Epithelial cell of esophagus (primary cell): Measurements from ENCODE around the gene PDE4B.
"Not testable (repeated sequence)": the region's sequence is repeated elsewhere in the genome, so short reads cannot be mapped to it uniquely, and the experiment has no call there.

Experiments used
- DNase-seq: peaks from one replicate; pipeline ENCODE4 v3.0.0; 2010; ENCODE audit warnings: low read depth
- H3K4me3 ChIP-seq: 2 replicates; pipeline ENCODE4 v1.5.1; 2011; ENCODE audit warnings: mild to moderate bottlenecking, low read length, control low read depth
- TF ChIP-seq, protein P1 (sequence below): IDR thresholded peaks from 2 replicates; pipeline ENCODE4 v1.5.1; 2011; ENCODE audit warnings: low read depth, mild to moderate bottlenecking, low read length, control low read depth, inconsistent platforms; ENCODE audit not compliant: insufficient read depth; ENCODE audit errors: missing control alignments

Gene PDE4B

DNA sequence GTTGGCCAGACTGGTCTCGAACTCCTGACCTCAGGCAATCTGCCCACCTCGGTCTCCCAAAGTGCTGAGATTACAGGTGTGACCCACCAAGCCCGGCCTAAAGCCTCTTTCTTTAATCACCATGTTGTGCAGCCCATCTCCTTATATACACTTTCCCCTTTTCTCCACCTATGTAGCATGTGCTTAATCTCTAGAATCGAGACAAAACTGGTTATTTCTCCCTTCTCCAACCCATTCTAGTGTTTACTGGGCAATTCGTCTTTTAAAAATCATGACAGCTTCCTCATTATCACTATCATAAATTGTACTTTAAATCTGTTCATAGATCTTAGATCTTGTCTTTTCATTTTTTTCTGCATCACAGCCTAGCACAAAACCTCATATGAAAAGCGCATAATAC is 285.7 kb downstream of the PDE4B start:
- no peak for DNase-seq
- no peak overlapping the region for H3K4me3 ChIP-seq
- TF ChIP-seq, protein P1, sequence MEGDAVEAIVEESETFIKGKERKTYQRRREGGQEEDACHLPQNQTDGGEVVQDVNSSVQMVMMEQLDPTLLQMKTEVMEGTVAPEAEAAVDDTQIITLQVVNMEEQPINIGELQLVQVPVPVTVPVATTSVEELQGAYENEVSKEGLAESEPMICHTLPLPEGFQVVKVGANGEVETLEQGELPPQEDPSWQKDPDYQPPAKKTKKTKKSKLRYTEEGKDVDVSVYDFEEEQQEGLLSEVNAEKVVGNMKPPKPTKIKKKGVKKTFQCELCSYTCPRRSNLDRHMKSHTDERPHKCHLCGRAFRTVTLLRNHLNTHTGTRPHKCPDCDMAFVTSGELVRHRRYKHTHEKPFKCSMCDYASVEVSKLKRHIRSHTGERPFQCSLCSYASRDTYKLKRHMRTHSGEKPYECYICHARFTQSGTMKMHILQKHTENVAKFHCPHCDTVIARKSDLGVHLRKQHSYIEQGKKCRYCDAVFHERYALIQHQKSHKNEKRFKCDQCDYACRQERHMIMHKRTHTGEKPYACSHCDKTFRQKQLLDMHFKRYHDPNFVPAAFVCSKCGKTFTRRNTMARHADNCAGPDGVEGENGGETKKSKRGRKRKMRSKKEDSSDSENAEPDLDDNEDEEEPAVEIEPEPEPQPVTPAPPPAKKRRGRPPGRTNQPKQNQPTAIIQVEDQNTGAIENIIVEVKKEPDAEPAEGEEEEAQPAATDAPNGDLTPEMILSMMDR = no peak

DNA sequence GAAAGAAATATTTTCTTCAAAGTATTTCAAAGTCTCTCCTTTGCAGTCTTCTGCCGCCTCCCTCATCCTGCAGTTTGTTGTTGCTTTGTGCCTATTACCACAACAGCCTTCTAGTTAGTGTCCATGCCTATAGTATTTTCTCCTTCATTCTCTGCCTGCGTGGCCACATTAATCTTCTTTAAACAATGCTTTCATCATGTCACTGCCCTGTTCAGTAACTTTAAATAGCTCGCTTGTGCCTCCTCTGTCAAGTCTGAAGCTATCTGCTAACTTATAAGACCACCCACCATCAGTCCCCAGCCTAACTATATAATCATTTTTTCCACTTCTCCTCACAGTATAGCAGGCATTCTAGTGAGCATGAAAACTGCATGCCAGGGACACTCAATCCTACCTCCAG is 290.3 kb downstream of the PDE4B start:
- TF ChIP-seq, protein P1 = no peak
- DNase-seq = no peak
- no peak overlapping the region for H3K4me3 ChIP-seq

DNA sequence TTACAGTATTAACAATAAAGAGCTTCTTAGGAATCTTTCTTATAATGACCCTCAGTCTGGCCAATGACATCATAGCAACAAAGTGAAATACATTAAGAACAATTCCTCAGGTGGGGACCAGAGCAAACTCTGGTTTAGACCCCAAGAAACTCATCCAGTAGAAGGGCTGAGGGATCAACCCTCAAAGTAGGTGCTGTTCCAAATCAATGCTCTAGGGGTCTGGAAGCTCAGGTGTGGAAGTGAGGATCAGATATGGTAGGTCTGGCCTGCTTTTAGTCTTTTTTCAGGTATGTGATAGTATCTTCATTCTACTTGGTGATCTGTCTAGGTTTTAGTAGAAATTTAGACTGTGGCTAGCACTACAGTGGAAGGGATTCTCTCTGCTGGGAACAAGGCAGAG is 291.7 kb downstream of the PDE4B start:
- H3K4me3 ChIP-seq = no peak overlapping the region
- TF ChIP-seq, protein P1 = peak; percentile 14
- DNase-seq = no peak

DNA sequence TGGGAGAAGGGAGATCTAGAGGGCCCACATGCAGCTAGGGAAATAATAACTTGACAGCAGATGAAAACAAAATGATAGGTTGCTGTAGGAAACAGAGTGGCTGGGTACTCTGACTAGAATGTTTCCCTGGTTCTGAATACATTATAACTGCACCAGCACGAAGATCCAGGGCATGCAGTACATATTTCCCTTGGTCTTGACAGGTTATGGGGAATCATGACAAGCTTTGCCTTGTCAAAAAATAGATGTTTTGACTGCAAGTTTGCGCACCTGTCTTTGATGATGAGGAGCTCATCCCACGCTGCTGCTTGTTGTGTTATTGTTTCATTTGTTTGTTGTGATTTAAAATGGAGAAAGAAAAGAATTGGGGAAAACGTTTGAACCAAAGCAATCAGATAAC is 292.9 kb downstream of the PDE4B start:
- DNase-seq = no peak
- no peak overlapping the region for H3K4me3 ChIP-seq

DNA sequence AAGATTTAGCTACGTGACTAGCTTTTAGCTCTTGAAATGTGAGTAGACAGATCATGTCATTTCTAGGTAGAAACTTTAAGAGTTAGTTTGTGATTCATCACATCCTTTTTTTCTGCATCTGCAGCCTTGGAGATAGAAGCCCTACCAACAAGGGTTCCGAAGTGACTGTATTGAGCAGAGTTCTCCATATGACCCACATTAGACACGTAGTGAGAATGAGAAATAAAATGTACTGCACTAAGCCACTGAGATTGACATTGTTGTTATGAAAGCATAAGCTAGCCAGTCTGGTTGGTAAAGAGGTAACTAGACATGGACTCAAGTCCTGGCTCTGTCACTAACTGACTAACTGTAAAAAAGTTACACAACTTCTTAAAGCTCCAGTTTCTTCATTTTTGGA is 296.1 kb downstream of the PDE4B start:
- TF ChIP-seq, protein P1 = no peak
- DNase-seq = no peak
- H3K4me3 ChIP-seq = no peak overlapping the region

More for the DNA sequence above, 292.9 kb downstream of the PDE4B start:
- TF ChIP-seq, protein P1 = no peak

DNA sequence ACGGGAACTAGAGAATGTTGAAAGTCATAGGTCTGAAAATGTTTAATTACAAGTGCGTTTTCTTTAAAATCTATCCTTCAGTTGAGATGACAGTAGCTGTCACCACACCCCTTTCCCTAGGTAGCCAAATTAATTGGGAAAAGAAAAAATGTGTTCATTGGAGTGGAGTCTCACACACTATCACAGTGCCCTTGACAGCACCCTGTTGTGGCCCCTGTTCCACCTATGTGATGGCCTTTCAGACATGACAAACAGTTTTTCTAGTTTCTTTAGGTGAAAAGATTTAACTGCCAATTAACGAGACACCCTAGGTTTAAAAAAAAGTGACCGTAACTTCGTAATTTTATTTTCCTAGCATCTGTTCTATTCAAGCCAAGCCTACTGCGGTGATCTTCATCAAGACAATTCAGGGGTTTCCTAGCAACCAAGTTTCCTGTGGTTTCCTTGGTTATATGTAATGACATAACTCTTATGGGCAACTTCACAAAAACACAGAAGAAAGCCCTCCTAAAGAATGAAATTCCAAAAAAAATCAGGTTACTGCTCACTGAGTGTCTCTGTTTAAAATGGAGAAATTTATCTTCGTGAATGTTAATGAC is 298.3 kb downstream of the PDE4B start:
- DNase-seq = no peak
- H3K4me3 ChIP-seq = no peak overlapping the region
- TF ChIP-seq, protein P1 = no peak

DNA sequence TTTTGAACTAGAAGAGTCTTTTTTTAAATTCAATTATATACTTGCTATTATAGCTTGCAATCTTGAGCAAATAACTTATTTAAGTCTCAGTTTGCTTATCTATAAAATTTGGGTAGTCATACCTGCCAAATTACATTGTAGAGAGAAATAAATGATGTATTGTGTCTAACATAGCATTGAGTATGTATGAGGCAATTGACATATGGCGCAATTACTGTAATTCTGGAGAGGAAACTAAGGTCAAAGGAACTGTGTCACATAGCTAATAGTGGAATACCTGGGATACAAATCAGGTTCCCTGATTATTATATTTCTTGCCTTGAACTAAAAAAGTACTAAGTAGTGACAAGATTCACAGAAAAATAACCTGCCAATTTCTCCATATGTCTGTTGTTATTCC is 302.5 kb downstream of the PDE4B start:
- H3K4me3 ChIP-seq = no peak overlapping the region
- peak; percentile 5 for DNase-seq
- TF ChIP-seq, protein P1 = no peak

DNA sequence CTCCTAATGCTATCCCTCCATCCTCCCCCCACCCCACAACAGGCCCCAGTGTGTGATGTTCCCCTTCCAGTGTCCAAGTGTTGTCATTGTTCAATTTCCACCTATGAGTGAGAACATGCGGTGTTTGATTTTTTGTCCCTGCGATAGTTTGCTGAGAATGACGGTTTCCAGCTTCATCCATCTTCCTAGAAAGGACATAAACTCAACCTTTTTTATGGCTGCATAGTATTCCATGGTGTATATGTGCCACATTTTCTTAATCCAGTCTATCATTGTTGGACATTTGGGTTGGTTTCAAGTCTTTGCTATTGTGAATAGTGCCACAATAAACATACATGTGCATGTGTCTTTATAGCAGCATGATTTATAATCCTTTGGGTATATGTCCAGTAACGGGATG is 308.3 kb downstream of the PDE4B start:
- not testable (repeated sequence) for DNase-seq, H3K4me3 ChIP-seq

DNA sequence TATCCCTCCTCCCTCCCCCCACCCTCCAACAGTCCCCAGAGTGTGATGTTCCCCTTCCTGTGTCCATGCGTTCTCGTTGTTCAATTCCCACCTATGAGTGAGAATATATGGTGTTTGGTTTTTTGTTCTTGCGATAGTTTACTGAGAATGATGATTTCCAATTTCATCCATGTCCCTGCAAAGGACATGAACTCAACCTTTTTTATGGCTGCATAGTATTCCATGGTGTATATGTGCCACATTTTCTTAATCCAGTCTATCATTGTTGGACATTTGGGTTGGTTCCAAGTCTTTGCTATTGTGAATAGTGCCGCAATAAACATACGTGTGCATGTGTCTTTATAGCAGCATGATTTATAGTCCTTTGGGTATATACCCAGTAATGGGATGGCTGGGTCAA is 311.4 kb downstream of the PDE4B start:
- H3K4me3 ChIP-seq, DNase-seq: not testable (repeated sequence)
